Mucosa of rectum (tissue), 2 donors: ENCODE measurements around the gene SGK1.
"Not testable (repeated sequence)": the region's sequence is repeated elsewhere in the genome, so short reads cannot be mapped to it uniquely, and the experiment has no call there.

Experiments used
- H3K27ac ChIP-seq, 2 donors: one replicate each; pipeline ENCODE4 v1.7.0; 2013; ENCODE audit warnings: inconsistent platforms in 2 of 2, low read depth in 2 of 2, low read length in 2 of 2
- H3K27me3 ChIP-seq, 2 donors: one replicate each; pipeline ENCODE4 v1.7.0; 2013; ENCODE audit warnings: low read length in 2 of 2; ENCODE audit not compliant: control insufficient read depth in 2 of 2, insufficient read depth in 2 of 2
- H3K36me3 ChIP-seq, 2 donors: one replicate each; pipeline ENCODE4 v1.7.0; 2013; ENCODE audit warnings: low read length in 2 of 2; ENCODE audit not compliant: control insufficient read depth in 2 of 2, insufficient read depth in 2 of 2
- H3K4me1 ChIP-seq, 2 donors: one replicate each; pipeline ENCODE4 v1.7.0; 2013; ENCODE audit warnings: low read length in 2 of 2, mild to moderate bottlenecking in 1 of 2; ENCODE audit not compliant: control insufficient read depth in 2 of 2, insufficient read depth in 2 of 2
- H3K4me3 ChIP-seq, 2 donors: one replicate each; pipeline ENCODE4 v1.7.0; 2013; ENCODE audit warnings: low read length in 2 of 2
- H3K9ac ChIP-seq, 2 donors: one replicate each; pipeline ENCODE4 v1.7.0; 2013; ENCODE audit warnings: low read length in 2 of 2, low read depth in 1 of 2, mild to moderate bottlenecking in 1 of 2
- H3K9me3 ChIP-seq, 2 donors: one replicate each; pipeline ENCODE4 v1.7.0; 2013; ENCODE audit warnings: low read length in 2 of 2; ENCODE audit not compliant: control insufficient read depth in 2 of 2
- donor health status: healthy.
- donor health status: Normal muscosa, but diverticular disease.

SGK1 gene

GRCh38 chr6:134213410-134213809 lies 104.5 kb downstream of the SGK1 start:
- not testable (repeated sequence) for H3K27ac ChIP-seq, H3K4me3 ChIP-seq, H3K9me3 ChIP-seq, H3K4me1 ChIP-seq, H3K27me3 ChIP-seq, H3K36me3 ChIP-seq, H3K9ac ChIP-seq

GRCh38 chr6:134211297-134211696 lies 106.6 kb downstream of the SGK1 start:
- Histone ChIP-seq H3K9ac (no peak overlapping the region), H3K4me3 (no peak overlapping the region), H3K9me3 (no peaks in the 10 kb centered on the region), H3K27ac (no peak overlapping the region), H3K4me1 (no peaks in the 10 kb centered on the region), H3K36me3 (no peaks in the 10 kb centered on the region), H3K27me3 (no peaks in the 10 kb centered on the region)

- no peak overlapping the region for H3K9ac ChIP-seq
- no peaks in the 10 kb centered on the region for H3K9me3 ChIP-seq
- no peak overlapping the region for H3K4me3 ChIP-seq
- no peaks in the 10 kb centered on the region for H3K36me3 ChIP-seq
- no peak overlapping the region for H3K27ac ChIP-seq
- H3K27me3 ChIP-seq: no peaks in the 10 kb centered on the region
- H3K4me1 ChIP-seq: no peaks in the 10 kb centered on the region
These were observed 110.5 kb downstream of the SGK1 start for GRCh38 chr6:134207421-134207820.

GRCh38 chr6:134205366-134205765 lies 112.5 kb downstream of the SGK1 start:
- H3K4me1 ChIP-seq: no peaks in the 10 kb centered on the region
- H3K27me3 ChIP-seq: no peaks in the 10 kb centered on the region
- H3K9me3 ChIP-seq: no peaks in the 10 kb centered on the region
- H3K4me3 ChIP-seq: no peak overlapping the region
- H3K36me3 ChIP-seq: no peaks in the 10 kb centered on the region
- no peak overlapping the region for H3K27ac ChIP-seq
- no peak overlapping the region for H3K9ac ChIP-seq

GRCh38 chr6:134204759-134205158 lies 113.2 kb downstream of the SGK1 start:
- H3K9me3 ChIP-seq, H3K9ac ChIP-seq, H3K36me3 ChIP-seq, H3K4me1 ChIP-seq, H3K27me3 ChIP-seq, H3K27ac ChIP-seq, H3K4me3 ChIP-seq: not testable (repeated sequence)

- H3K27ac ChIP-seq: no peak overlapping the region
- H3K4me3 ChIP-seq: no peak overlapping the region
- no peak overlapping the region for H3K9ac ChIP-seq
- H3K9me3 ChIP-seq: no peaks in the 10 kb centered on the region
- H3K36me3 ChIP-seq: no peaks in the 10 kb centered on the region
- H3K27me3 ChIP-seq: no peaks in the 10 kb centered on the region
- no peaks in the 10 kb centered on the region for H3K4me1 ChIP-seq
These were observed 113.9 kb downstream of the SGK1 start for GRCh38 chr6:134204031-134204430.

GRCh38 chr6:134201716-134202115 lies 116.2 kb downstream of the SGK1 start:
- H3K27me3 ChIP-seq: no peaks in the 10 kb centered on the region
- no peak overlapping the region for H3K4me3 ChIP-seq
- H3K36me3 ChIP-seq: no peaks in the 10 kb centered on the region
- no peaks in the 10 kb centered on the region for H3K4me1 ChIP-seq
- H3K27ac ChIP-seq: no peak overlapping the region
- no peaks in the 10 kb centered on the region for H3K9me3 ChIP-seq
- H3K9ac ChIP-seq: no peak overlapping the region

- Histone ChIP-seq H3K9me3 (no peaks in the 10 kb centered on the region), H3K4me3 (no peak overlapping the region), H3K27me3 (no peaks in the 10 kb centered on the region), H3K27ac (no peak overlapping the region), H3K36me3 (no peaks in the 10 kb centered on the region), H3K9ac (no peak overlapping the region), H3K4me1 (no peaks in the 10 kb centered on the region)
These were observed 117.9 kb downstream of the SGK1 start for GRCh38 chr6:134199848-134200606.

- Histone ChIP-seq H3K9ac (no peak overlapping the region), H3K36me3 (no peaks in the 10 kb centered on the region), H3K4me3 (no peak overlapping the region), H3K27ac (no peak overlapping the region), H3K4me1 (no peaks in the 10 kb centered on the region), H3K27me3 (no peaks in the 10 kb centered on the region), H3K9me3 (no peaks in the 10 kb centered on the region)
These were observed 119.8 kb downstream of the SGK1 start for GRCh38 chr6:134198093-134198492.

- H3K4me3 ChIP-seq, H3K4me1 ChIP-seq, H3K36me3 ChIP-seq, H3K9me3 ChIP-seq, H3K27ac ChIP-seq, H3K9ac ChIP-seq, H3K27me3 ChIP-seq: not testable (repeated sequence)
These were observed 120.2 kb downstream of the SGK1 start for GRCh38 chr6:134197685-134198084.
